ENCODE results near the gene BRCA2.

Gene BRCA2

DNA sequence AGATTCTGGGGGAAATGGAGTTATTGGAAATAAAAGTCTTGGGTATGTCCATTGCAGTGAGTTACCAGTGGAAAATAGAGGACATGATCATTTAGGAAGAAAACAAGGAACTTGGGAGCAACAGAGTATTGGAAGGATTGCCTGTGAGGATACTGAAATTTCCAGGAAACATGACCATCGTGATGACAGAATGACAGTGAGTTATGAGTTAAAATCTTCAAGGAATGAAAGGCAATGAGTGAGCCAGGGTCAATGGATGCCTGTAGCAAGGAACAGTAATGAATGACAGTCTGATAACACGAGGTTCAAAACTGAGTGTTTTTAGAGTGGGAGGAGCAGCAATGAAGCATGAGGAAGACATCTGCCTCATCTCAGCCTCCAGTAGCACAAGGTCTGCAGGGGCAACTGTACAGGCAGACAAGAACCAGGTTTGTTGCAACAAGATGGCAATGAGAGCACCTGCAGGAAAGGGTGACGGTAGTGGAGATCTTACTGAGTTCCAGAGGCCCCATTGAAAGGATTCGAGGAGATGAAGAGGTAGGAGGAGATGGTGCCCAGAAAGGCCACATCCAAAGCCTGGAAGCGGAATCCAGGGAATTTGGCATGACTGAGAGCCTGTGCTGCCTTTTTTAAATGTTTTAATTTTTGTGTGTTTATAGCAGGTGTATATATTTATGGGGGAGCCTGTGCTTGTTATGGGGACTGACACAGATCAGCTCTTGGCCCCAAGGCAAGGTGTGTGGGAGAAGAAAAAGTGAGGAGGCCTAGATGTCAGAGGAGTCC is 68.7 kb downstream of the BRCA2 start:
- TF ChIP-seq, protein P1, sequence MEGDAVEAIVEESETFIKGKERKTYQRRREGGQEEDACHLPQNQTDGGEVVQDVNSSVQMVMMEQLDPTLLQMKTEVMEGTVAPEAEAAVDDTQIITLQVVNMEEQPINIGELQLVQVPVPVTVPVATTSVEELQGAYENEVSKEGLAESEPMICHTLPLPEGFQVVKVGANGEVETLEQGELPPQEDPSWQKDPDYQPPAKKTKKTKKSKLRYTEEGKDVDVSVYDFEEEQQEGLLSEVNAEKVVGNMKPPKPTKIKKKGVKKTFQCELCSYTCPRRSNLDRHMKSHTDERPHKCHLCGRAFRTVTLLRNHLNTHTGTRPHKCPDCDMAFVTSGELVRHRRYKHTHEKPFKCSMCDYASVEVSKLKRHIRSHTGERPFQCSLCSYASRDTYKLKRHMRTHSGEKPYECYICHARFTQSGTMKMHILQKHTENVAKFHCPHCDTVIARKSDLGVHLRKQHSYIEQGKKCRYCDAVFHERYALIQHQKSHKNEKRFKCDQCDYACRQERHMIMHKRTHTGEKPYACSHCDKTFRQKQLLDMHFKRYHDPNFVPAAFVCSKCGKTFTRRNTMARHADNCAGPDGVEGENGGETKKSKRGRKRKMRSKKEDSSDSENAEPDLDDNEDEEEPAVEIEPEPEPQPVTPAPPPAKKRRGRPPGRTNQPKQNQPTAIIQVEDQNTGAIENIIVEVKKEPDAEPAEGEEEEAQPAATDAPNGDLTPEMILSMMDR (IDR thresholded peaks at IDR 0.05; ENCODE audit: low read length, missing control alignments) = no peak
- no peak overlapping the region for H3K4me3 ChIP-seq (replicated peaks; ENCODE audit: low read depth, low read length)
- no peak for DNase-seq (ENCODE audit: low read depth)

DNA sequence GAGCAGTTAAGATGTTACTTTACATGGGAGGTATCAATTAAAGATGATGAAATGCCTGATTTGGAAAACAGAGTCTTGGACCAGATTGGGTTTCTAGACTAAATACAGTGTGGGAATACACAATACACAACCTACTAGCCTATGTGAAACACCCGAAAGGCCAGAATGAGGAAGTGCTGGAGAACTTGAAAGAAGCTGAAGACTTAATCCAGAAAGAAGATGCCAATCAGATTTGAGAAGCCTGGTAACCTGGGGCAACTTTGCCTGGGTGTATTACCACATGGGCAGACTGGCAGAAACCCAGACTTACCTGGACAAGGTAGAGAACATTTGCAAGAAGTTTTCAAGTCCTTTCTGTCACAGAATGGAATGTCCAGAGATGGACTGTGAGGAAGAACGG is 69.4 kb downstream of the BRCA2 start:
- DNase-seq (ENCODE audit: low read depth) = no peak
- TF ChIP-seq, protein P1 (IDR thresholded peaks at IDR 0.05; ENCODE audit: low read length, missing control alignments) = no peak
- no peak overlapping the region for H3K4me3 ChIP-seq (replicated peaks; ENCODE audit: low read depth, low read length)

DNA sequence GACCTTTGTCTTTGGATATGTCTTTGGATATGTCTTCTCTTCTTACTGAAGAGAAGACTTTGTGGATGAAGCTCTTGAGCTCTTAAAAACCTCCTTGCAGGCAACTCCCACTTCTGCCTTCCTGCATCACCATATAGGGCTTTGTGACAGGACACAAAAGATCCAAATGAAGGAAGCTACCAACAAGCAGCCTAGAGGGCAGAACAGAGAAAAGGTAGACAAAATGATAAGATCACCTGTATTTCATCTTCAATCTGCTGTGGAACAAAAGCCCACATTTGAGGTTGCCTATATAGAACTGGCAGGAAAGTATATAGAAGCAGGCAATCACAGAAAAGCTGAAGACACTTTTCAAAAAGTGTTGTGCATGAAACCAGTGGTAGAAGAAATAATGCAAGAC is 70.1 kb downstream of the BRCA2 start:
- no peak for DNase-seq (ENCODE audit: low read depth)
- no peak overlapping the region for H3K4me3 ChIP-seq (replicated peaks; ENCODE audit: low read depth, low read length)
- TF ChIP-seq, protein P1 (IDR thresholded peaks at IDR 0.05; ENCODE audit: low read length, missing control alignments) = no peak

DNA sequence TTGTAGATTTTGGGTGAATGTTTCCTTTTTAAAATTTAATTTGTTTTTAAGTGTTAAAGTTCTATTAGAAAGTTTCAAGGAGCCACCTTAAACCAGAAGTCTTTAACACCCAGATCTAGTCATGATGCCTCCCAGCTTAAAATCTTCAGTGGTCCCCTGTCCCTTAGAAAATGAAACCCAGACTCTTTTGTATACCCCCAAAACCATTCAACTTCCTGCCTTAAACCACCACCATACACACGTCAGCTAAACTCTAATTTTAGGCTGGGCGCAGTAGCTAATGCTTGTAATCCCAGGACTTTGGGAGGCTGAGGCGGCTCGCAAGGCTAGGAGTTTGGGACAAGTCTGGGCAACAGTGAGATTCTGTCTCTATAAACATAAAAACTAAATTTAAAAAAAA is 74.7 kb downstream of the BRCA2 start:
- H3K4me3 ChIP-seq (replicated peaks; ENCODE audit: low read depth, low read length) = no peak overlapping the region
- TF ChIP-seq, protein P1 (IDR thresholded peaks at IDR 0.05; ENCODE audit: low read length, missing control alignments) = no peak
- no peak for DNase-seq (ENCODE audit: low read depth)

DNA sequence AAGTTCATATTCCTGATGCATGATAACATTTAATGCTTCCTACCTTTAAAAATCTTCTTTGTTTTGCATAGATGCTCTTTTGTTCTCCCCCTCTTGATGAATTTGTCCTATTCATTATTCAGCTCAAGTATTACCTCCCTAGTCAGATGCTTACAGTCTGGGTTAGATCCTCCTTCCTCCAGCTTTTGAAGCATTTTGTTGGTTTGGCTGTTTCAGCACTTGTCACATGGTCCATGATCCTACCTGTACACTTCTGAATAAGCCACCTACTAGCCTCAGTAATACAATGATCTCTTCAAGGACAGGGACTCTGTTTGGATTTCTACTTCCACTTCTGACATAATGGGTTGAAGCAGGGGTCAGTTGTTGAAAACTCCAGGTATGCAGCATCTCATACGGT is 75.2 kb downstream of the BRCA2 start:
- no peak overlapping the region for H3K4me3 ChIP-seq (replicated peaks; ENCODE audit: low read depth, low read length)
- TF ChIP-seq, protein P1 (IDR thresholded peaks at IDR 0.05; ENCODE audit: low read length, missing control alignments) = no peak
- no peak for DNase-seq (ENCODE audit: low read depth)

DNA sequence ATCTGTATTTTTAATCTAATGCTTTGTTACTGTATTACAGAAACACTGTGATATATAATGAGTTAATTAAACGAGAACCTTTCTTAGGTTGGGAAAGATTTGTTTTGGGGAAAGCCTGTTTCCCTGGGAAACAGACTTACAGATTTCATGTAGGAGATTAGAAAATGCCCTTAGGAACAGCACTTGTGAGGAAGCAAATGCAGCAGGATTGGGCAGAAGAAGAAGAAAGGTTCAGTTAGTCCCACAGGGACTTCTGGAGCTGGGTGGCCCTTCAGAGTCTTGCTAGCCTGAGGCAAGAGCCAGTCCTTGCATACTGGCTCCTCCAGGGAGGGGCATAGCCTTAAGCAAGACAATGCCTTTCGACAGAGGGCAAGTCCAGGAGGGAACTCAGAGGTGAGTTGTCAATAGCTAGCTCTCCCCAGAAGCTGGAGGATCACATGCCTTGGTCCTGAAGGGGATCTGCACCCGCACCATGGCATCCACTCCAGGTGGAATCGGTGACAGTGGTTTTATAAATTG is 75.9 kb downstream of the BRCA2 start:
- H3K4me3 ChIP-seq (replicated peaks; ENCODE audit: low read depth, low read length) = no peak overlapping the region
- TF ChIP-seq, protein P1 (IDR thresholded peaks at IDR 0.05; ENCODE audit: low read length, missing control alignments) = no peak
- no peak for DNase-seq (ENCODE audit: low read depth)

DNA sequence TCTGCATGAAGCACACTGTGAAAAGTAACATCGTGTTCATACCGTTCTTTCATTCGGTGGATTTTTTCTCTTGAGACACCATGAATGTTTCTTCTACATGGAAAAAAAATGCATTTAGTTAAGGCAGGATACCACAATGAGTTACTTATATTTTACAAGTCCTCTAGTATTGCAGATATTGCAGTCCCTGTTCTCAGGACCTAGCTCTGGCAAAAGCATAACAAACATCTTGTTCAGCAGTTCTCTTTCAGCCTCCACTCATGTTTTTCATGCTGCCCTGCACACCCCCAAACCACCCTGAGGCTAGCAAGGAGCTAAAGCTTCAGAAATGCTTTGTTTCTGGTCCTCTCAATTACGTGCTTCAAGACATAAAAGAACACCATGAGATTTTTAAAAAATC is 87.8 kb downstream of the BRCA2 start:
- DNase-seq (ENCODE audit: low read depth) = no peak
- H3K4me3 ChIP-seq (replicated peaks; ENCODE audit: low read depth, low read length) = no peak overlapping the region
- TF ChIP-seq, protein P1 (IDR thresholded peaks at IDR 0.05; ENCODE audit: low read length, missing control alignments) = no peak
